ENCODE measurements around the gene FBXO42.
"Not testable (repeated sequence)": the region's sequence is repeated elsewhere in the genome, so short reads cannot be mapped to it uniquely, and the experiment has no call there.

The FBXO42 gene

DNA sequence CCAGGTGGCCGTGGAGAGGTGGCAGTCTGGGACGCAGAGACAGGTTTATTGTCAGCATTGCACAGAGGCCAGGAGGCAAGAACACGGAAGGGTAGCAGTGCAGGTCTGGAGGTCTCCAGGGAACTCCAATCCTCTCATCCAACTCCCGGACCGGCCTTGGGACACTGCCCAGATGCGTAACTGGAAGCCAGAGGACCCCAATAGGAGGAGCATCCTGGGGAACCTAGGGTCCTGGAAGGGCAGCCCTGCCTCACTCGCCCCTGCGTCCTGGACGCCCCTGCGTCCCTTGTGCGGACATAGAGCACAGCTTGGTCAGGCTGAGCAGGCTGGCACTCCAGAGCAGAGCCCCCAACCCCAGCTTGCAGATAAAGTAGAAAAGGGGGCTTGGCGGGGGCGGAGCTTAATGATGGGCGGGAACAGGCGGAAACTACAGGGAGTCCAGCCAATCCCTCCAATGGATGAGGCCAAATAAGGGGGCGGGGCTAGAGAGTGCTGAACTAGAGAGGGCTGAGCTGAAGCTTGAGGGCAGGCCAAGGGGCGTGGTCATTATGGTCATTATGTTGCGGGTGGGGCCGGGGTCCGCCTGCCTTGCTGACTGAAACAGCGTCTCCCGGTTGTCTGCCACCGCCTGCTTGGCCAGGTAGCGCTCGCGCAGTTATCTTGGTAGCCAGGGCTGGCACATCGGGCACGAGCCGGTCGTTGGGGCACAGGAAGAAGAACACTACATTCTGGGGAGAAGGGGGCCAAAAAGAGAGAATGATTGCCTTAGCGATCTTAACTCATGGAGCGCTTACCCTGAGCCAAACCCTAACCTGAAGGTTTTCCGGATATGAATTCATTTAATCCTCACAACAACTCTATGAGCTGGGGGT, 136.2 kb downstream of the FBXO42 start:
- no peak for FAIRE-seq

DNA sequence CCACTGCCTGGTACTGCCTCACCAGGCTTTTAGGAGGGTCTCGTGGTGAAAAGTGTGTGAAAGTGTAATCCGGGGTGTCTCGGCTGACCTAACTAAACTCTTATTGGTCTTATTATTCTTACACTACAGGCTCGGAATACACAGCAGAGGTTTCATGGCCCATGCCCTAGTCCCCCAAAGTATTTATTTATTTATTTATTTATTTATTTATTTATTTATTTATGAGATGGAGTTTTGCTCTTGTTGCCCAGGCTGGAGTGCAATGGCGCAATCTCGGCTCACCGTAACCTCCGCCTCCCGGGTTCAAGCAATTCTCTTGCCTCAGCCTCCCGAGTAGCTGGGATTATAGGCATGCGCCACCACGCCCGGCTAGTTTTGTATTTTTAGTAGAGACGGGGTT, 137.0 kb downstream of the FBXO42 start:
- not testable (repeated sequence) for FAIRE-seq

DNA sequence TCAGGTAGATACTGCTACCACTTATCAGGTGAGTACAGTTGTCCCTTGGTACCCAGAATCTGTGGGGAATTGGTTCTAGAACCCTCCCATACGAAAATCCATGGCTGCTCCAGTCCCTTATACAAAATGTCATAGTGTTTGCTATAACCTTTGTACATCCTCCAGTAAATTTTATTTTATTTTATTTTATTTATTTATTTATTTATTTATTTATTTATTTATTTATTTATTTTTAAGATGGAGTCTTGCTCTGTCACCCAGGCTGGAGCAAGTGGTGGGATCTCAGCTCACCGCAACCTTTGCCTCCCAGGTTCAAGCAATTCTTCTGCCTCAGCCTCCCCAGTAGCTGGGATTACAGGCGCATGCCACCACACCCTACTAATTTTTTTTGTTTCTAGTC, 138.7 kb downstream of the FBXO42 start:
- FAIRE-seq, result not testable (repeated sequence)

DNA sequence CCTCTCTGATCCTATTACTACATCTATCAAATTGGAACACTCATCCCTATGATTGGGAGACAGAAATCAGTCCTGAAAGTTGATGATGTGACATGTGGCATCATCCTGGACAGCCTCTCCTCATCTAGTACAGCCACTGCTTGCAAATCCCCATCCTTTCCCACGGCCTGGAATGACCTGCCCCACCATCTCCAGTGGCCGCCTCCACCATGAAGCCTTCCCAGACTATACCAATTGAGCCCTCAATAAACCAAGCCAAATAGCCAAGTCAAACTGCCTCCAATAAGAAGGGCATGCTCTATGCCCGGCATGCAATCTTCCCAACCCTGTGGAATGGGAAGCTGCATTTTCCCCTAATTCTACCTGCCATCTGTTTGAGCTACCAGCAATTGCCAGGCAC, 139.3 kb downstream of the FBXO42 start:
- no peak for FAIRE-seq

DNA sequence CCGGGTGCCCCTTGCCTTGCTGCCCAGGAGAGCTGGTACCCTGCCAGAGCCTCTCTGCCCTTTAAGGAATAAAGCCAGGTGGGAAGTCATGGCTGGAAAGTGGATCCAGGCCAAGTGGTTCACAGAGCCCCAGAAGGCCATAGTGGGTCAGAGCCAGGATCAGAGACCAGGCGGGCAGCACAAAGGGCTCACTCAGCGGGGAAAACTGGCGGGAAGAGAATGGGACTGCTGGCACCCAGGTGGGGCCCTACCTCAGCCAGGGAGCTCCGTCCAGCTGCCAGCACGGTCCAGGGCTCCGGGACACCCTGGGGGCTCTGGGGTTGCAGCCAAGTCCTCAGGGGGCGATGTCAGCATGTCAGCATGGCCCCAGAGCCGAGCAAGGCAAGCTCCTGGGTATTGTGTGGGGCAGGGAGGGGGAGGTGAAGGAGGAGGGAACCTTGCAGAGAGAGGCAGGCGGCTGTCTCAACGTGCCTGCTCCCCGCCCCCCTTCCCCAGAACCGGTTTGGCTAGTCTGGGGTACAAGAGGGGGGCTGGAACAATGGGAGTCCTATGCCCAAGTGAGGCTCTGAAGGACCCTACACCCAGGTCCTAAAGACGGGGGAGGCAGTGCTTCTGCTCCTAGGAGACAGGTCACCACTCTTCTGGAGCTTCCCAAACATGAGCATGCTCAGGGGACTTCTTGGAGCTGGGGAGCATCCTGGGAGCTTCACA, 139.9 kb downstream of the FBXO42 start, which contains the start of gene ARHGEF19:
Gene ARHGEF19, minus strand, starts transcription at position 402 of the 711 bp plus-strand sequence. CDS start 3,598 bp downstream, outside the sequence.
- FAIRE-seq, result no peak

DNA sequence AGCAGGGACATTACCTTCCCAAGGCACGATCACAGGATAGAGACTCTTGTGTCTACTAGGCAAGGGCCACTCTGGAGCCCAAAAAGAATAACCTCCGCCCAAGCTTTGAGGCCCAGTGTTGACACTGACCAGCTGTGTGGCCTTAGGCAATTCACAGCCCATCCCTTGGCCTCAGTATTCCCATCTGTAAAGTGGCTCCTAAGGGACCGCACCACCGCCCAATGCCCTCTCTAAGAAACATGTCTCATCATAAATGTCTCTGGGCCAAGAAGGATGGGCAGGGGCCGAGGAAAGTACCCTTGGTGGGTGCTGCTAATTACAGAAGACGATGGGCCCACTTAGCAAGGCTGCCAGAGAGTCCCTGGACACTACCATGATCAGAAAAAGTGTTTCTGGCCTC, 140.5 kb downstream of the FBXO42 start:
- no peak for FAIRE-seq

DNA sequence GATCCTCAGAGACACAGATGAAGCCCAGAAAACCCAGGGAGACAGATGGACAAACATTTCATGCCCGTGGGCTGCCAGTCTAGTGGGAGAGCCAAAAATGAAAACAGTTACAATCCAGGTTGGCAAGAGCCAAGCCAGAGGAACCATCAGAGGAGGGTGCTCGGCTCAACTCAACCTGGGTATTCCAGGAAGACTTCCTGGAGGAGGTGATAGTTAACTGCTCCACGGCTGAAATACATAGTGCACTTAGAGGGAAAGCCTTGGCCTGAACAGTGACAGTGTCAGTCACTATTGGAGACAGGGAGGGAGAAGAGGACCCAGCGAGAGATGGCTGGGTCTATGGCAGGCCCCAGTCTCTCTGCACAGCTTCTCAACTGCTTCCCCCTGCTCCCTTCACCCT, 141.7 kb downstream of the FBXO42 start:
- no peak for FAIRE-seq

DNA sequence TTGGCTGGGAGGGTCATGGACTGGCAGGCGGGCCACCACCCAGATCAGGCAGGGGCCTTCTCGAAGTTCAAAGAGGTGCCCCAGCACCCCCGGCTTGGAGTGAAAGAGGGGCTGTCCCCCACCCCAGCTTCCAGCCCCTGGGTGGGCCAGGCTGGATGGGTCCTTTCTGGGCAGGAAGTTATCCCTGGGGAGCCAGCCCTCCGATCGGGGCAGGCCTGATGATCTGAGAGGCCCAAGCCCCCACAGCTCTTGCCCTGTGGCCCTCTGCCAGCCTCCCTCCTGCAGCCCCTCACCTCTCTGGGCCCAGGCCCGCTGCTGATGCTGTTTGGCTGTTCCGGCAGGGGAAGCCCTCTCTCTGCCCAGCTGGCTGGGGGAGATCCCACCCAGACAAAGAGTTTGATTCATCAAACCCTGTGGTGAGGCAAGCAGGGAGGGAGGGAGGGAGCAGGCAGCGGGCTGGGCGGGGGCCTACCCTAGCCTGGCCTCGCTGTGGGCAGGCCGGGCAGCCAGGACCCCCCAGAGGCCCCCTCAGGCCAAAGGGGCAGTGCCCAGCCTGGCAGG, 142.4 kb downstream of the FBXO42 start:
- no peak for FAIRE-seq

DNA sequence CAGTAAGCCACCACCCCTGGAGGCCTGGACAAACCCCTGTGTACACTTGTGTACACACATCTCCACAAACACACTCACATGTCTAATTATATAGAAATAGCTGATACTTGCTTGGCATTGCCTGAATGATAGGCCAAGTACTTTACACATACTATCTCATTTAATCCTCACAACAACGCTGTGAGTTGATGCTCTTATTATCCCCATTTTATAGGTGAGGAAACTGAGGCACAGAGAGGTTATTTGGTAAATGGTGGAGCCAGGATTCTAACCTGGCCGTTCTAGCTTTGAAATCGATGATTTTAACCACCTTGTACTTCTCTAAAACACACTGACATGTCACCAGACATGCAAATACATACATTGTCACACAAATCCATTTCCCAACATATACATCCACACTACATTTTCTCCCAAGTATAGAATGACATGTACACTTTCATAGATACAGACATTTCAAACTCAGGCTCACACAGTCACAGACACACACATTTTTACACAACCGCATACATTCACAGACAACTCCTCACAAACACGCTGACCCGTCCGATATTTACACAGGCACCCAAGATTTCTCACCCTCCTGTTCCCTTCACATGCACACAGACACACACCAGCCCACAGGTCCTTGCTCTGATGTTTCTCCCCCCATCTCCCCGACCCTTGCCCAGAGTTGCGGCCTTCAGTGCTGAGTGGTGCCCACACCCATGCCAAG, 143.0 kb downstream of the FBXO42 start:
- no peak for FAIRE-seq

DNA sequence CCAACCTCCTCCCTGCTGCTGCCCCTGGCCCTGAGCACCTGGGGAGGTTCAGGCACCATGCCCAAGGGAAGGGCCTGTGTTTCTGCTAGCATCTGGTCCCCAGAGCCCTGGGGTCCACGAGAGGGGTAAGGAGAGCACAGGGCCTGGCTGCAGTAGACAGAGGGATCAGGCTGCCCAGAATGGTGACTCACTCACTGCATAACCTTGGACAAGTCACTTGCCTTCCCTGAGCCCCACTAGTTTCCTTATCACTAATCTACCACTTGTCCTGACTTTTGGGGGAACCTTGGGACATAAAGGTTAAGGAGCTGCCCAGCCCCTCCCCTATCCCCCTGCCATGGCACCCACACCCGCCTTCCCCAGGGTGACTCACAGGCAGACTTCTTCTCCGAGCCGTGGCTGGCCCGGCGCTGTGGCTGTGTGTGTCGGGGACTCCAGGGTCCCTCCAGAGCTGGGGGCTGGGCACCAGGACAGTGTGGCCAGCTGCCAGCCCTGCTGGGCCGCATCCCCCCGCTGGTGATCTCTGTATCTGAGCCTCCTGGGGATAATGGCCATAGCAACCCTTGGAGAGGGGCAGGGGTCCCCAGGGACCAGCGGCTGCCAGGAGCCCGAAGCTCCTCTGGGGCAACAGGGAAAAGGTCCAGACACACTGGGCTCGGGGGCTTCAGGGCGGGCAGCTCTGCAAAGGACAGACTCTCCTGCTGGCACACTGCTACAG, 143.9 kb downstream of the FBXO42 start:
- FAIRE-seq, result no peak

DNA sequence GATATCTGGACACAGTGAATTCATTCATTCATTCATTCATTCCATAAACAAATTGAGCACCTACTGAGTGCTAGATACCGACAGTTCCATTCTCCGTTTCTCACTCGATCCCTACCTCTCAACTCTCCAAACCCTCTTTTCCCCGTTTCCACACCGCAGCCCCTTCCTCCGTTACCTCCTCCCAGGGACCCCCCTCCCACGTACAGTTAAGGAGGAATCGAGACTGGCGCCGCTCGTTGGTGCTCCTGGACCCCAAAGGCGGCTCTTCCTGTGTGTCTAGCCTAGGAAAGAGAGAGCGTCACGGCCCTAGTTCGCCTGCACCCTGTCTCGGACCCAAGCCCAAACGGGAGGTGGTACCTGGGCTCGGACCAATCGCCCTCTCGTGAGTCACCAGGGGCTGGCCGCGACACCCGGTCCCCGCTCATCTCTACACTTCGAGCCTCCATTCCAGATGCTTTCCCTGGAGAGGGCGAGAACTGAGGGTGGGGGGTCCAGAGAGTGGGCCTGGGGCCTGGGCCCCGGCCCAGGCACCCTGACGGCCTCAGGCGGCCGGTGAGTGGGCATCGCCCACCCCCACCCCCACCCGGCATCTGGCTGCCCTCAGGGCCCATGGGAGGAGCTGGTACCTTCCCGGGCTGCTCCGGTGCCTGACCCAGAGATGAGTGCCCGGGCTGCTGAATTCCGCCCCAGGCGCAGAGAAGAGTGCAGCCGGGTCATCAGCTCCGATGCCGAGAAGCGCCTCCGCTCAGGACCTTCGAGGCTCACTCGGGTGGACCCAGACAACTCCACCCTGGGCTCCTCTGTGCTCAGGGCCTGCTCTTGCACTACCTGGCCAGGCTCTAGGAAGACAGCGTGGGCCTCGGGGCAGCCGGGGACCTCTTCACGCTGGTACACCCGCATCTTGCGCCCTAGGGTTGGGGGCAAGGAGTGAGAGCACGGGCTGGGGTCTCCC, 144.7 kb downstream of the FBXO42 start:
- FAIRE-seq, result no peak

DNA sequence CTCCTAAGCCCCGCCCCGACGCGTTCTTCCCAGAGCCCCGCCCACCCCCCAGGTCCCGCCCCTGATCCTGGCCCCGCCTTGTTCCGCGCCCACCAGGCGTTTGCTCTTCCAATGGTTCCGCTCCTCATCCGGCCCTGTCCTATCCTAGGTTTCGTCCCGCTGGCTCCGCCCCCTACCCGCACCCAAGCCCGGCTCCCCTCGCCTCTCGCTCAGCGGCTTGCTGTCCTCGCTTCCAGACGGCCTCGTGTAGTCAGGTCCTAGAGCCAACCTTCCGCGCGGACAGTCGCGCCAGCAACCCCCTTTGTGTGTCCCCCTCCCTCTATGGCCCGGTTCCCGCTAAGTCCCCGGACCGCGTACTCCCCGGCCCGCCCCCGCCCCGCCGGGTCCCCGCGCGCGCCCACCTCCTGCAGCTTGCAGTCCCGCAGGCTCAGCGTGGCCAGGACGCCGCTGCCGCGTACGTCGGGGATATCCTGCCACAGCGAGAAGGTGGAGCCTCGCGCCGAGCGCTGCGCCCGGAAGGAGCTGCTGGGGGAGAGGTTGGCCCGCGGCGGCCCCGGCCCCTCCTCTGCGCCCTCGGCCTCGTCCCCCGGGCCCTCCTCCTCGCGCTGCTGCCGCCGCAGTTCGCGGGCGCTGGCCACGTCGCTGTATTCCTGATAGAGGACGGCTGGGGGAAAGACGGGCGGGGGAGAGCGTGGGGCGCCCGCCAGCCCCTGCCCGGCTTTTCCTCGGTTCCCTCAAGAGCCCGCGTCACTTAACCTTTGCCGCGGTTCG, 145.5 kb downstream of the FBXO42 start:
- no peak for FAIRE-seq

DNA sequence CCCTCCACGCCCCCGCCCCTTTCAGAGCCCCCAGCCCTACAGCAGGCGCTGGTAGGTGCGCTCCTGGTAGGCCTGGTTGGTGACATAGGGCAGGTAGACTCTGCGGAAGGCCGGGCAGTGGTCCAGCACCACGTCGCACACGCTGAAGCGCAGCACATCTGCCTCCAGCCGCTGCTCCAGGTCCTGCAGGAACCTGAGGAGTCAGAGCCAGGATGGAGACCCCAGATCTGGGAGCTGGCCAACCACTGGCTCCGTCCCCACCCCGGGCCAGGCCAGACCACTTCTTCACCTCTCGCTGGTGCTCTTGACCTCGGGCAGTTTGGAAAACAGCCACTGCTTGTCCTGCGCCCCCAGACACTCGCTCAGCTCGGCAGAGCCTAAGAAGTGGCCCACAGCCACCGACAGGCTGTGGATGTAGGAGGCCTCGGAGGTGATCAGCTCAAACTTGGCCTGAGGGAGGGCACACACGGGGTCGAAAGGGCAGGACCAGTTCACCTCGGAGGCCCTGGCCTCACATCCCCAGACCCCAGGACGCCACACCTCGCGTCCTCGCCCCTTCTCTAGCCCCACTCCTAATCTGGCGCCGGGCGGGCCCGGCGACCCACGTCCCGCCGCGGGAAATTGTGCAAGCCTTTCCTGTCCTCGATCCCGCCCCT, 146.3 kb downstream of the FBXO42 start:
- no peak for FAIRE-seq

DNA sequence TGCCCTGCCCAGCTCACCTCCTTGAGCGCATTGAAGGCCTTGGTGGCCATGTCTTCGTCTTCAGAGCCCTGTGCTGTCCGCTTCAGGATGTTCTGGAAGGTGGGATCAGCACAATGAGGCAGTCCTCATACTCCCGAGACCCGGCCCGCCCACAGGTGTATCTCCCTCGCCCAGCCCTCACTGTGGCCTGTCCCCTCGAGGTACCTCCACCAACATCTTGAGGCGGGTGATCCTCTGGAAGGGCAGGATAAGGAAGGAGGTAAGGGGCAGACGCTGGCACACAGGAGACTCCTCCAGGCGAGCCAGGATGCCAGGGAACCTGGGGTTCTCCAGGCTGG, 147.0 kb downstream of the FBXO42 start:
- FAIRE-seq, result no peak

DNA sequence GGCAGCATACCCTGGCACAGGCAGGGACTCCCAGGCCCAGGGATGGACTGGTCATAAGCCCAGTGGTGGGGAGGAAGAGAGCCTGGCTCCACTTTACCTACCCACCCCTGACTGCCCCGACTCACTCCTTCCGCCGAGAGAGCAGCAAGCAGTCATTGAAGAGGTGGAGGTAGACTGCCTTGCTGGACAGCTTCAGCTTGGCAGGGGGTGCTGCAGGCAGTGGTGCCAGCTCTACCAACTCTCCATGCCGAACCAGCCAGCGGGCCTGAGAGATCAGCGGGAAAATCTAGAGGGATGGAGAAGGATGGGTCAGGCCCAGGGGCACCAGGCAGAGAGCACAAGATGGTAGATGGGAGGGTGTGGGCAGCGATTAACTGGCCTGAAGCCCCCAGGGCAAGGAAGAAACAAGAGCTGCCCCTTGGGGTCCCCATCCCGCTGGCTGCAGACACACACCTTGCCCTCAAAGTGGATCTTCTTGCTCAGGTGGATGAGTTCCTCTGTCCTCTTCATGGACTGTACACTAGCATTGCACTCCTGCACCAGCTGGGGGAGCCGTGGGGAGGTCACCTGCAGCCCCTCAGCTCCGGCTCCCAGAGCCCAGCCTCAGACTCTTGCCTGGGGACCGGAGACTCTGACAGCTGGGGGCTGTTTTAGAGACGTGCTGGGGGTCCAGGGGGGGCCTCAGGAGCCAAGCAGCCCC, 147.5 kb downstream of the FBXO42 start:
- FAIRE-seq, result no peak

DNA sequence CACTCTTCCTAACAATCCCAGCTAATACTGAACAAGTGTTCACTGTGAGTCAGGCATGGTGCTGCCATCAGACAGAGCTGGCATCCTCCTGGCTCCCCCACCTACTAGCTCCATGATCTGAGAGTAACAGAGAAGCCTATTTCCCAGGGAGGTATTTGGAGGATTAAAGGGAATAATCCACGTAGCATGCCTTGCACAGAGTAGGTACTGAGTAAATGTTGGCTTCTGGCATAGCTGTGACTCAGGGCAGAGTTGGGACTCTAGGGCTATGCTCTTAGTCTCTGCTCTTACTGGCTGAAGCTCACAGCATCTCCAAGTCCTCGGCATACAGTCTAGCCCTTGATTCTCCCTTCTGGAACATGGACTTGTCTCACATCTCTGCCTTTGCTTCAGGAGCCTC, 148.1 kb downstream of the FBXO42 start:
- FAIRE-seq, result no peak

DNA sequence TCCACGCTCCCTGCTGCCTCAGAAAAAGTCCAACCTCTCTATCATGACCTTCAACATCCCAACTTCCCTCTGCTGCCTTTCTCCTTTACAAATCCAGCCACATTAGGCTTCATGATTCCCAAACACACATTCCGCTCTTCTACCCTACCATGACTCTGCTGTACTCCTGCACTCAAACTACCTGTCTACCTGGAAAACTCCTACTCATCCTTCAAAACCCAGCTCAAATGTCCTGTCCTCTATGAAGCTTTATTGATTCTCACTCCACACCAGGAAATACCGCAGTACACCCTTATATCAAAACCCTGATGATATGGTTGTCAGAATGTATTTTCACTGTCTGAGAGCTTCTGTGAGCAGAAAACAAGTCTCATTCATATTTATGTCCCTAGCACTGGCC, 148.7 kb downstream of the FBXO42 start:
- FAIRE-seq, result no peak

DNA sequence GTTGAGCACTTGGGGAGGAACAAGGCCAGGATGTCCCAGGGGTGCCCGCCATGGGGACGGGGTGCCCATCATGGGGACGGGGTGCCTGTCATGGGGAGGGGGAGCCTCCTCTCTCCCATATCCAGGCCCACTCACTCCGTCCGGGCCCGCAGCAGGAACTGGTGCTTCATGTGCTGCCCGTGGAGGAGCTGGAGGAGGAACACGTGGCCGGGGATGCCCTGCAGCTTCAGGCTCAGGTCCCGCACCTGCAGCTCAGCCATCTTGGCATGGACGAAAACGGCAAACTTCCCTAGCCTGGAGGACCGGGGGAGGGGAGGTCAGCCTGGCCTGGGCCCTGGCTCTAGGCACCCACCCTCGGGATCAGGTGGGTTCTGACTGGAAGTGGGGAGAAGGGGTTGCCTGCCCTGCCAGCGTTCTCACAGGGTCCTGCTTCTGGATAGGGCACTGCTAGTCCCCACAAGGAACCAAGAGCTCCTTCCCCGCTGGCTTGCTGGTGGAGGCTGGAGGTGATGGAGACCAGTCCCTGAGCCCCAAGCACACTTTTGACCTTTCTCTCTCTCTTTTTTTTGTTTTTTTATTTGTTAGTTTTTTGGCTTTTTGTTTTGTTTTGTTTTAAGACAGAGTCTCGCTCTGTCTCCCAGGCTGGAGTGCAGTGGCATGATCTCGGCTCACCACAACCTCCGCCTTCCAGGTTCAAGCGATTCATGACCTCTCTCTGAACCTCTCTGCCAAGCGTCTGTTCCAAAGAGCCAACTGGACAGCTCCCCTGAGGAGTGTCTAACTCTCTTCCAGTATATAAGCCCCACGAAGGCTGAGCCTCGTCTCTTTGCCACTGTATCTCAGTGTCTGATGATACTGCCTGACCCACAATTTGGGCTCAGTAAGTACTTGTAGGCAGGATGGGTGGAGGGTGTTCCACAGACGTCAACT, 149.7 kb downstream of the FBXO42 start:
- FAIRE-seq, result no peak
